Gastroesophageal sphincter (tissue), 4 donors: ENCODE results near the gene KLK8. TPM values are rescaled to one million over a fixed set of nuclear protein-coding genes. Genes with fewer than 3 reads are reported as not detected.
A peak's percentile ranks its signal among the peaks of the same experiment; 100 is the strongest.

ENCODE experiments used
- ATAC-seq: fragments of 150-250 bp; one replicate; pipeline ENCODE4 v1.9.1; 2016; ENCODE audit warnings: mild to moderate bottlenecking, moderate library complexity
- H3K27ac ChIP-seq, 4 donors: fragments of 200-600 bp; sonication (generic) in 3 of 4; 1 replicate in 3 of 4; 2 replicates in 1 of 4; pipeline ENCODE4 v1.5.1; 2016 to 2019
- H3K27me3 ChIP-seq: fragments of 200-600 bp; sonication (generic); one replicate; pipeline ENCODE4 v1.5.1; 2019
- H3K36me3 ChIP-seq, 2 donors: fragments of 200-600 bp; sonication (generic); one replicate each; pipeline ENCODE4 v1.5.1; 2019; ENCODE audit warnings: control low read depth in 1 of 2
- H3K4me1 ChIP-seq, 3 donors: fragments of 200-600 bp; sonication (generic); 1 replicate in 2 of 3; 2 replicates in 1 of 3; pipeline ENCODE4 v1.5.1; 2016 to 2019; ENCODE audit warnings: control low read depth in 2 of 3
- H3K4me3 ChIP-seq, 2 donors: fragments of 200-600 bp; sonication (generic); one replicate each; pipeline ENCODE4 v1.5.1; 2019; ENCODE audit warnings: mild to moderate bottlenecking in 1 of 2, moderate library complexity in 1 of 2
- H3K9me3 ChIP-seq, 3 donors: fragments of 200-600 bp; sonication (generic); one replicate each; pipeline ENCODE4 v1.5.1; 2017 to 2019; ENCODE audit warnings: control low read depth in 2 of 3
- CTCF ChIP-seq, 4 experiments: fragments of 200-600 bp in 2 of 4; fragments of 450-650 bp in 2 of 4; sonication (generic) in 1 of 4; IDR thresholded peaks; one replicate each; pipeline ENCODE4 v1.5.1; 2017 to 2019; ENCODE audit warnings: antibody characterized with exemption in 4 of 4, mild to moderate bottlenecking in 2 of 4, moderate library complexity in 2 of 4
- EP300 ChIP-seq: sonication (generic); formaldehyde crosslinking; IDR thresholded peaks from one replicate; pipeline ENCODE4 v1.6.1; 2017; ENCODE audit warnings: antibody characterized with exemption, mild to moderate bottlenecking
- POLR2A ChIP-seq, 2 donors: fragments of 450-650 bp; IDR thresholded peaks; one replicate each; pipeline ENCODE4 v1.6.1; 2017; ENCODE audit warnings: antibody characterized with exemption in 2 of 2, mild to moderate bottlenecking in 2 of 2, moderate library complexity in 1 of 2
- POLR2AphosphoS5 ChIP-seq: sonication (generic); formaldehyde crosslinking; IDR thresholded peaks from one replicate; pipeline ENCODE4 v1.6.1; 2017; ENCODE audit warnings: antibody characterized with exemption
- WGBS, 2 donors: methylation state at CpG; one replicate each; pipeline ENCODE4 v1.1.5; 2018; ENCODE audit warnings: low coverage in 1 of 2; 5-methylcytosine and 5-hydroxymethylcytosine counted together
- total RNA-seq, 4 donors: library from RNA; depleted of rRNA; stranded (reverse); fragments of >200 nt; gene quantifications; one replicate each; pipeline ENCODE4 v1.1.0, GENCODE V29; 2016

Gene KLK8
- total RNA-seq, 4 donors from 2014 or later: 2.3 to 4.6 TPM; not detected in 2

- no peak within 1 kb of the TSS for H3K27ac ChIP-seq
- H3K9me3 ChIP-seq: no peaks in the 10 kb centered on the region
- peak within 1 kb of the TSS in 1 of 2 donors; percentile 34 for H3K4me3 ChIP-seq
- no peak for ATAC-seq
- no peaks in the 10 kb centered on the region for H3K36me3 ChIP-seq
- peaks cover 0 to 31% (median 3%) of the 10 kb centered on the region in 3 donors for H3K4me1 ChIP-seq
- no CpG with 5 or more reads among the region's 14 CpGs for WGBS, 2 donors
- peaks cover 93% of the 10 kb centered on the region for H3K27me3 ChIP-seq
- TF ChIP-seq CTCF (IDR thresholded peaks at IDR 0.05) (no peak), POLR2AphosphoS5 (no peak), POLR2A (IDR thresholded peaks at IDR 0.05) (no peak), EP300 (no peak)
These were observed 18.1 kb upstream of the KLK8 start, which contains the start of gene KLK10 for GRCh38 chr19:51019544-51019925. Gene KLK10 (minus strand): TSS chr19:51019709. CDS start chr19:51019130, 579 bp downstream.

GRCh38 chr19:51018745-51019543, 17.5 kb upstream of the KLK8 start:
- Histone ChIP-seq H3K36me3 (no peaks in the 10 kb centered on the region), H3K27me3 (peaks cover 93% of the 10 kb centered on the region), H3K27ac (no peak overlapping the region), H3K4me3 (peak overlapping the region in 1 of 2 donors; percentile 34), H3K4me1 (peaks cover 0 to 31% (median 3%) of the 10 kb centered on the region in 3 donors), H3K9me3 (no peaks in the 10 kb centered on the region)
- WGBS, 2 donors: 2 to 3% methylated on average over 9 to 13 of the region's 68 CpGs
- TF ChIP-seq POLR2A (IDR thresholded peaks at IDR 0.05) (no peak), CTCF (IDR thresholded peaks at IDR 0.05) (no peak), POLR2AphosphoS5 (no peak), EP300 (no peak)
- ATAC-seq: no peak

GRCh38 chr19:51016798-51017683, 15.6 kb upstream of the KLK8 start:
- ATAC-seq: no peak
- Histone ChIP-seq H3K4me3 (peak overlapping the region in 1 of 2 donors; percentile 23), H3K36me3 (no peaks in the 10 kb centered on the region), H3K4me1 (peaks cover 0 to 31% (median 3%) of the 10 kb centered on the region in 3 donors), H3K27ac (no peak overlapping the region), H3K27me3 (peaks cover 93% of the 10 kb centered on the region), H3K9me3 (no peaks in the 10 kb centered on the region)
- TF ChIP-seq POLR2AphosphoS5: no peak
- TF ChIP-seq CTCF (IDR thresholded peaks at IDR 0.05): peak in 2 of 4 experiments; percentile 19 to 29
- 1 to 3% methylated on average over 18 to 26 of the region's 68 CpGs for WGBS, 2 donors

GRCh38 chr19:51015691-51016267, 14.4 kb upstream of the KLK8 start:
- H3K27me3 ChIP-seq: peaks cover 97% of the 10 kb centered on the region
- H3K9me3 ChIP-seq: no peaks in the 10 kb centered on the region
- ATAC-seq: no peak
- TF ChIP-seq POLR2AphosphoS5 (no peak), POLR2A (IDR thresholded peaks at IDR 0.05) (no peak), EP300 (no peak)
- WGBS, 2 donors: 90% methylated on average over 2 of the region's 19 CpGs; no CpG with 5 or more reads in 1 of the 2 donors
- no peak overlapping the region for H3K4me3 ChIP-seq
- H3K4me1 ChIP-seq: peaks cover 0 to 31% (median 3%) of the 10 kb centered on the region in 3 donors
- no peaks in the 10 kb centered on the region for H3K36me3 ChIP-seq
- no peak overlapping the region for H3K27ac ChIP-seq

GRCh38 chr19:51014242-51014641, 12.8 kb upstream of the KLK8 start:
- Histone ChIP-seq H3K27ac (no peak overlapping the region), H3K4me3 (no peak overlapping the region), H3K27me3 (peaks cover 97% of the 10 kb centered on the region), H3K4me1 (peaks cover 0 to 22% (median 3%) of the 10 kb centered on the region in 3 donors), H3K9me3 (no peaks in the 10 kb centered on the region), H3K36me3 (no peaks in the 10 kb centered on the region)
- no peak for ATAC-seq
- TF ChIP-seq POLR2AphosphoS5 (no peak), POLR2A (IDR thresholded peaks at IDR 0.05) (no peak), CTCF (IDR thresholded peaks at IDR 0.05) (no peak), EP300 (no peak)
- WGBS, 2 donors: 95 to 96% methylated on average over 4 to 5 of the region's 6 CpGs
